ENCODE results near the gene FRS3.
A peak's percentile ranks its signal among the peaks of the same experiment; 100 is the strongest.

Gene FRS3

DNA sequence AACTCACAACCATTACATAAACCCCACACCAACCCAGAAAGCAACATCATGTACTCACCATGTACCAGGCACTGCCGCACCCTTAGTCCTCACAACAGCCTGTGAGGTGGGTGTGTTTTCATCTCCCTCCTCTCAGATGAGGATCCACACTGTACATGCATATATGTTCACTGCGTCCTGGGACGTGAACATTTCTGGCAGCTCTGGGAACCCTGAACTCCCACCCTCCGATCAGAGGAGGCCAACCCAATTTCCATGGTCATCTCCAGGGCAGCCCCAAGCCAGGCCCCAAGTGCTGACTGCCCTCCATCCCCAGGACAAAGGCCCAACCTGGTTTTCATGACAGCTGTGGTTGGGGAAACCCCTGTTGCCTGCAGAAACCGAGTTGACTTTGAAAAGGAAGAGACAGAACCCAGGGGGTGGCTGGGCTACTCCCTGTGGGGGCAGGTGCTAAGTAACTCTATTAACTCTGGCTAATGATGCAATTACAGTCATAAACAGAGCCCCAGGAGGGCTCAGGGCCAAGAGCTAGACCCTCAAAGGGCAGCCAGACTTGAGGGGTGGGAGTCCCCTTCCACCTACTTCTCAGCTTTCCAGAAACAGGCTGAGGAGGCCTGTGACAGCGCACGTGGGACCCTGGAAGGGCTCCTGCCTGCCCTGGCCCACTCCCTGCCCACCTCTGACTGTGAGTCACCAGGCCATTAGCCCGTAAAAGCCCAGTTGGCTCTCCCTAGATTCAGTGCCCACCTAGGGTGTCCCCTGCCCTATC is 46.9 kb downstream of the FRS3 start (continued):
- TF ChIP-seq, protein P1, sequence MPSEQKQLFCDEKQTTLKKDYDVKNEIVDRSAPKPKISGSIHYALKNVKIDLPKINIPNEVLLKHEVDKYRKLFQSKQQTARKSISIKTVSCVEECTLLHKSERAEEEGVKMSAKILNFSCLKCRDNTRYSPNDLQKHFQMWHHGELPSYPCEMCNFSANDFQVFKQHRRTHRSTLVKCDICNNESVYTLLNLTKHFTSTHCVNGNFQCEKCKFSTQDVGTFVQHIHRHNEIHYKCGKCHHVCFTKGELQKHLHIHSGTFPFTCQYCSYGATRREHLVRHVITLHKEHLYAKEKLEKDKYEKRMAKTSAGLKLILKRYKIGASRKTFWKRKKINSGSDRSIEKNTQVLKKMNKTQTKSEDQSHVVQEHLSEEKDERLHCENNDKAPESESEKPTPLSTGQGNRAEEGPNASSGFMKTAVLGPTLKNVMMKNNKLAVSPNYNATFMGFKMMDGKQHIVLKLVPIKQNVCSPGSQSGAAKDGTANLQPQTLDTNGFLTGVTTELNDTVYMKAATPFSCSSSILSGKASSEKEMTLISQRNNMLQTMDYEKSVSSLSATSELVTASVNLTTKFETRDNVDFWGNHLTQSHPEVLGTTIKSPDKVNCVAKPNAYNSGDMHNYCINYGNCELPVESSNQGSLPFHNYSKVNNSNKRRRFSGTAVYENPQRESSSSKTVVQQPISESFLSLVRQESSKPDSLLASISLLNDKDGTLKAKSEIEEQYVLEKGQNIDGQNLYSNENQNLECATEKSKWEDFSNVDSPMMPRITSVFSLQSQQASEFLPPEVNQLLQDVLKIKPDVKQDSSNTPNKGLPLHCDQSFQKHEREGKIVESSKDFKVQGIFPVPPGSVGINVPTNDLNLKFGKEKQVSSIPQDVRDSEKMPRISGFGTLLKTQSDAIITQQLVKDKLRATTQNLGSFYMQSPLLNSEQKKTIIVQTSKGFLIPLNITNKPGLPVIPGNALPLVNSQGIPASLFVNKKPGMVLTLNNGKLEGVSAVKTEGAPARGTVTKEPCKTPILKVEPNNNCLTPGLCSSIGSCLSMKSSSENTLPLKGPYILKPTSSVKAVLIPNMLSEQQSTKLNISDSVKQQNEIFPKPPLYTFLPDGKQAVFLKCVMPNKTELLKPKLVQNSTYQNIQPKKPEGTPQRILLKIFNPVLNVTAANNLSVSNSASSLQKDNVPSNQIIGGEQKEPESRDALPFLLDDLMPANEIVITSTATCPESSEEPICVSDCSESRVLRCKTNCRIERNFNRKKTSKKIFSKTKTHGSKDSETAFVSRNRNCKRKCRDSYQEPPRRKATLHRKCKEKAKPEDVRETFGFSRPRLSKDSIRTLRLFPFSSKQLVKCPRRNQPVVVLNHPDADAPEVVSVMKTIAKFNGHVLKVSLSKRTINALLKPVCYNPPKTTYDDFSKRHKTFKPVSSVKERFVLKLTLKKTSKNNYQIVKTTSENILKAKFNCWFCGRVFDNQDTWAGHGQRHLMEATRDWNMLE (tag by site-specific recombination; conservative IDR thresholded peaks at IDR 0.05; ENCODE audit: low read depth) = no peak
- TF ChIP-seq ZBTB7A (tag by site-specific recombination; IDR thresholded peaks at IDR 0.05; ENCODE audit: low read depth) (no peak), ZNF394 (tag by site-specific recombination; IDR thresholded peaks at IDR 0.05; ENCODE audit: borderline replicate concordance) (peak; percentile 53; the same call in 1 of the 2 replicates), ZNF785 (tag by site-specific recombination; IDR thresholded peaks at IDR 0.05) (no peak), IKZF3 (tag by site-specific recombination; IDR thresholded peaks at IDR 0.05) (no peak), KLF7 (tag by site-specific recombination; IDR thresholded peaks at IDR 0.05; ENCODE audit: borderline replicate concordance) (no peak), MEIS1 (CRISPR knock-in tag; IDR thresholded peaks at IDR 0.05; ENCODE audit: borderline replicate concordance) (no peak), ZNF530 (tag by site-specific recombination; IDR thresholded peaks at IDR 0.05; ENCODE audit: low read depth) (no peak), ZNF473 (tag by site-specific recombination; IDR thresholded peaks at IDR 0.05) (no peak), TCF7L2 (IDR thresholded peaks at IDR 0.05; ENCODE audit: borderline replicate concordance, low read depth, low read length) (no peak), SCRT1 (tag by site-specific recombination; IDR thresholded peaks at IDR 0.05; ENCODE audit: borderline replicate concordance) (no peak), ZNF658 (tag by site-specific recombination; IDR thresholded peaks at IDR 0.05) (no peak), ZNF302 (tag by site-specific recombination; IDR thresholded peaks at IDR 0.05; ENCODE audit: low read depth) (no peak), ZNF596 (tag by site-specific recombination; IDR thresholded peaks at IDR 0.05) (no peak), ZNF2 (tag by site-specific recombination; IDR thresholded peaks at IDR 0.05) (no peak), ZNF777 (tag by site-specific recombination; IDR thresholded peaks at IDR 0.05; ENCODE audit: borderline replicate concordance) (no peak), ZBTB20 (tag by site-specific recombination; IDR thresholded peaks at IDR 0.05) (no peak), ZNF514 (tag by site-specific recombination; IDR thresholded peaks at IDR 0.05) (no peak), MYNN (tag by site-specific recombination; IDR thresholded peaks at IDR 0.05; ENCODE audit: borderline replicate concordance) (0 out of 2 replicates have a peak, but pooled peaks have one; percentile 16), ZNF654 (tag by site-specific recombination; IDR thresholded peaks at IDR 0.05; ENCODE audit: low read depth) (no peak)
- TF ChIP-seq, protein P2, sequence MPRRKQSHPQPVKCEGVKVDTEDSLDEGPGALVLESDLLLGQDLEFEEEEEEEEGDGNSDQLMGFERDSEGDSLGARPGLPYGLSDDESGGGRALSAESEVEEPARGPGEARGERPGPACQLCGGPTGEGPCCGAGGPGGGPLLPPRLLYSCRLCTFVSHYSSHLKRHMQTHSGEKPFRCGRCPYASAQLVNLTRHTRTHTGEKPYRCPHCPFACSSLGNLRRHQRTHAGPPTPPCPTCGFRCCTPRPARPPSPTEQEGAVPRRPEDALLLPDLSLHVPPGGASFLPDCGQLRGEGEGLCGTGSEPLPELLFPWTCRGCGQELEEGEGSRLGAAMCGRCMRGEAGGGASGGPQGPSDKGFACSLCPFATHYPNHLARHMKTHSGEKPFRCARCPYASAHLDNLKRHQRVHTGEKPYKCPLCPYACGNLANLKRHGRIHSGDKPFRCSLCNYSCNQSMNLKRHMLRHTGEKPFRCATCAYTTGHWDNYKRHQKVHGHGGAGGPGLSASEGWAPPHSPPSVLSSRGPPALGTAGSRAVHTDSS (tag by site-specific recombination; IDR thresholded peaks at IDR 0.05) = no peak
- TF ChIP-seq, protein P3, sequence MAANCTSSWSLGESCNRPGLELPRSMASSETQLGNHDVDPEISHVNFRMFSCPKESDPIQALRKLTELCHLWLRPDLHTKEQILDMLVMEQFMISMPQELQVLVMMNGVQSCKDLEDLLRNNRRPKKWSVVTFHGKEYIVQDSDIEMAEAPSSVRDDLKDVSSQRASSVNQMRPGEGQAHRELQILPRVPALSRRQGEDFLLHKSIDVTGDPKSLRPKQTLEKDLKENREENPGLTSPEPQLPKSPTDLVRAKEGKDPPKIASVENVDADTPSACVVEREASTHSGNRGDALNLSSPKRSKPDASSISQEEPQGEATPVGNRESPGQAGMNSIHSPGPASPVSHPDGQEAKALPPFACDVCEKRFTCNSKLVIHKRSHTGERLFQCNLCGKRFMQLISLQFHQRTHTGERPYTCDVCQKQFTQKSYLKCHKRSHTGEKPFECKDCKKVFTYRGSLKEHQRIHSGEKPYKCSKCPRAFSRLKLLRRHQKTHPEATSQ (tag by site-specific recombination; IDR thresholded peaks at IDR 0.05) = no peak
- TF ChIP-seq, protein P4, sequence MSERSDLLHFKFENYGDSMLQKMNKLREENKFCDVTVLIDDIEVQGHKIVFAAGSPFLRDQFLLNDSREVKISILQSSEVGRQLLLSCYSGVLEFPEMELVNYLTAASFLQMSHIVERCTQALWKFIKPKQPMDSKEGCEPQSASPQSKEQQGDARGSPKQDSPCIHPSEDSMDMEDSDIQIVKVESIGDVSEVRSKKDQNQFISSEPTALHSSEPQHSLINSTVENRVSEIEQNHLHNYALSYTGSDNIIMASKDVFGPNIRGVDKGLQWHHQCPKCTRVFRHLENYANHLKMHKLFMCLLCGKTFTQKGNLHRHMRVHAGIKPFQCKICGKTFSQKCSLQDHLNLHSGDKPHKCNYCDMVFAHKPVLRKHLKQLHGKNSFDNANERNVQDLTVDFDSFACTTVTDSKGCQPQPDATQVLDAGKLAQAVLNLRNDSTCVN (tag by site-specific recombination; optimal IDR thresholded peaks at IDR 0.05) = no peak
- TF ChIP-seq, protein P5, sequence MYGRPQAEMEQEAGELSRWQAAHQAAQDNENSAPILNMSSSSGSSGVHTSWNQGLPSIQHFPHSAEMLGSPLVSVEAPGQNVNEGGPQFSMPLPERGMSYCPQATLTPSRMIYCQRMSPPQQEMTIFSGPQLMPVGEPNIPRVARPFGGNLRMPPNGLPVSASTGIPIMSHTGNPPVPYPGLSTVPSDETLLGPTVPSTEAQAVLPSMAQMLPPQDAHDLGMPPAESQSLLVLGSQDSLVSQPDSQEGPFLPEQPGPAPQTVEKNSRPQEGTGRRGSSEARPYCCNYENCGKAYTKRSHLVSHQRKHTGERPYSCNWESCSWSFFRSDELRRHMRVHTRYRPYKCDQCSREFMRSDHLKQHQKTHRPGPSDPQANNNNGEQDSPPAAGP (tag by site-specific recombination; IDR thresholded peaks at IDR 0.05) = no peak
